ENCODE measurements around the gene NKX2-4. TPM values are rescaled to one million over a fixed set of nuclear protein-coding genes. Genes with fewer than 3 reads are reported as not detected.

The NKX2-4 gene
- not detected in 2 replicates for total RNA-seq

DNA sequence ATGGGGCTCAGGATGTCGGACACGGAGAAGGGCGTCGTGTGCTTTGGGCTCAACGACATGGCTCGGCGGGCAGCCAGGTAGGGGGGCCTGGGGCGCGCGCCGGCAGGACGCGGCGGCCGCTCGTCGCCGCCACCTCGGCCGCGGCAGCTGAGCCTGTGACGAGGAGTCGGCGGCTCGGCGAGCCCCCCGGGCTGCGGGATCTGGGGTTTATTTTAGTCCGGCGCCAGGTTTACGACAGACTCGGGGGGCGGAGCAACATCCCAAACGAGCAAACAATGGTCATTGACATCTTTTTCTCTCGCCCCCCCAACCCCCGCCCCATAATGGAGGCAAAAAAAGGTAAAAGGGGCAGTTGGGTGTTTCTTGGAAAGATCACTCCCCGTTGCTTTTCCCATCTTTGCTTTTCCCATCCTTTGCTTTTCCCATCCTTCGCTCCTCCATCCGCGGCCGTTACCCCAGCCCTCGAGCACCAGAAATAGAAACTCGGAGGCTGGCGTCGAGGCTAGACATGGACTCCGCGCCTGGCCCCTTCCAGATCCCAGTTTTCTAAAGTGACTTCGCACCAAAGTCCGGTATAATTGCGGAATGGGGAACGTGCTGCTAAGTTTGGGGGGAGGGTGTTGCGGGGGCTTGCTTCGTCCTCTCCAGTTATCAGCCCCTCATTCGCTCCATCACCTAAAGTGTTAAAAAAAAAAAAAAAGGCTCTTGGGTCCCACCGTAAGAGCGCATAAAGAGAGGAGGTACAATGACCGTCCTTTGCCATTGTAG lies at the start of gene NKX2-4:
TSS of gene NKX2-4 (minus strand) at position 186 of the 768 bp plus-strand sequence. CDS start at position 59, 127 bp downstream.

Other genes starting within 250 kb of the NKX2-4 start
- gene XRN2, start 94.2 kb downstream of the NKX2-4 start, total RNA-seq = 86.3 and 130 TPM in 2 replicates
- gene NKX2-2, start 116.5 kb upstream of the NKX2-4 start, total RNA-seq = not detected in 2 replicates